HEK293 (cell line): Measurements from ENCODE around the gene TSGA10IP.

Source experiments
- CTCF ChIA-PET: fragments of 350-600 bp; formaldehyde crosslinking; extraction: SDS; loops from one replicate; lab custom pipeline; 2021; ENCODE audit warnings: antibody characterized with exemption; lab: Yijun Ruan, JAX
- POLR2A ChIA-PET: fragments of 300-600 bp; formaldehyde crosslinking; extraction: SDS; loops from one replicate; lab custom pipeline; 2020; ENCODE audit warnings: antibody characterized with exemption, inconsistent platforms; lab: Yijun Ruan, JAX
- H3K27ac ChIP-seq: fragments of 200-500 bp; sonication (Bioruptor generic); 2 replicates; pipeline ENCODE4 v1.5.1; 2014; ENCODE audit warnings: low read depth, low read length, control low read depth, inconsistent platforms; ENCODE audit errors: extremely low read depth
- H3K36me3 ChIP-seq, 2 experiments: fragments of 200-500 bp in 1 of 2; sonication (Bioruptor generic) in 1 of 2; 1 replicate in 1 of 2; 2 replicates in 1 of 2; pipeline ENCODE4 v1.5.1; 2014 to 2017; ENCODE audit warnings: inconsistent platforms in 2 of 2, low read length in 2 of 2; ENCODE audit not compliant: control insufficient read depth in 2 of 2, insufficient read depth in 1 of 2
- H3K4me1 ChIP-seq: fragments of 200-500 bp; sonication (Bioruptor generic); 2 replicates; pipeline ENCODE4 v1.5.1; 2014; ENCODE audit warnings: mild to moderate bottlenecking, low read length, inconsistent platforms; ENCODE audit not compliant: control insufficient read depth, insufficient read depth
- H3K4me3 ChIP-seq: 2 replicates; pipeline ENCODE4 v1.5.1; 2011; ENCODE audit warnings: low read depth, mild to moderate bottlenecking, control low read depth, low read length, moderate library complexity
- H3K9me3 ChIP-seq: fragments of 200-500 bp; sonication (Bioruptor generic); 2 replicates; pipeline ENCODE4 v1.5.1; 2014; ENCODE audit warnings: low read depth, low read length, inconsistent platforms; ENCODE audit not compliant: control insufficient read depth, insufficient read depth
- BCL6B ChIP-seq: fragments of 450-650 bp; formaldehyde crosslinking; IDR thresholded peaks from 2 replicates; pipeline ENCODE4 v1.5.1; 2017; ENCODE audit warnings: missing biosample characterization, missing genetic modification characterization
- GLI4 ChIP-seq: fragments of 450-650 bp; formaldehyde crosslinking; IDR thresholded peaks from 2 replicates; pipeline ENCODE4 v1.5.1; 2016; ENCODE audit warnings: missing biosample characterization, missing genetic modification characterization
- KLF7 ChIP-seq: fragments of 450-650 bp; formaldehyde crosslinking; IDR thresholded peaks from 2 replicates; pipeline ENCODE4 v1.5.1; 2016; ENCODE audit warnings: missing biosample characterization, missing genetic modification characterization, borderline replicate concordance
- KLF8 ChIP-seq: fragments of 450-650 bp; formaldehyde crosslinking; IDR thresholded peaks from 2 replicates; pipeline ENCODE4 v1.5.1; 2016; ENCODE audit warnings: missing biosample characterization, missing genetic modification characterization
- SP2 ChIP-seq: fragments of 450-650 bp; formaldehyde crosslinking; IDR thresholded peaks from 2 replicates; pipeline ENCODE4 v1.5.1; 2016; ENCODE audit warnings: missing biosample characterization, missing genetic modification characterization
- SP3 ChIP-seq: fragments of 450-650 bp; formaldehyde crosslinking; IDR thresholded peaks from 2 replicates; pipeline ENCODE4 v1.5.1; 2016; ENCODE audit warnings: missing biosample characterization, missing genetic modification characterization
- ZFP69B ChIP-seq: fragments of 450-650 bp; formaldehyde crosslinking; IDR thresholded peaks from 2 replicates; pipeline ENCODE4 v1.5.1; 2016; ENCODE audit warnings: missing biosample characterization, missing genetic modification characterization
- ZNF37A ChIP-seq: fragments of 450-650 bp; IDR thresholded peaks from 2 replicates; pipeline ENCODE4 v1.5.1; 2018; ENCODE audit warnings: missing biosample characterization, missing genetic modification characterization
- ZNF449 ChIP-seq: fragments of 450-650 bp; formaldehyde crosslinking; IDR thresholded peaks from 2 replicates; pipeline ENCODE4 v1.5.1; 2017; ENCODE audit warnings: missing biosample characterization, mild to moderate bottlenecking, missing genetic modification characterization, moderate library complexity
- ZNF501 ChIP-seq: fragments of 450-650 bp; formaldehyde crosslinking; IDR thresholded peaks from 2 replicates; pipeline ENCODE4 v1.5.1; 2016; ENCODE audit warnings: missing biosample characterization, missing genetic modification characterization
- ZNF555 ChIP-seq: fragments of 450-650 bp; formaldehyde crosslinking; conservative IDR thresholded peaks from 2 replicates; pipeline ENCODE4 v1.5.1; 2017; ENCODE audit warnings: missing biosample characterization, mild to moderate bottlenecking, missing genetic modification characterization, inconsistent platforms
- ZNF600 ChIP-seq: fragments of 450-650 bp; formaldehyde crosslinking; IDR thresholded peaks from 2 replicates; pipeline ENCODE4 v1.5.1; 2016; ENCODE audit warnings: missing biosample characterization, missing genetic modification characterization
- ZNF654 ChIP-seq: fragments of 450-650 bp; formaldehyde crosslinking; IDR thresholded peaks from 2 replicates; pipeline ENCODE4 v1.5.1; 2016; ENCODE audit warnings: low read depth, missing biosample characterization, missing genetic modification characterization
- ZNF660 ChIP-seq: fragments of 450-650 bp; IDR thresholded peaks from 2 replicates; pipeline ENCODE4 v1.5.1; 2018; ENCODE audit warnings: missing biosample characterization, mild to moderate bottlenecking, missing genetic modification characterization
- ZNF701 ChIP-seq: fragments of 450-650 bp; formaldehyde crosslinking; IDR thresholded peaks from 2 replicates; pipeline ENCODE4 v1.5.1; 2016; ENCODE audit warnings: missing biosample characterization, missing genetic modification characterization
- ZNF704 ChIP-seq: fragments of 450-650 bp; formaldehyde crosslinking; IDR thresholded peaks from 2 replicates; pipeline ENCODE4 v1.5.1; 2016; ENCODE audit warnings: missing biosample characterization, missing genetic modification characterization
- ZNF776 ChIP-seq: fragments of 450-650 bp; formaldehyde crosslinking; IDR thresholded peaks from 2 replicates; pipeline ENCODE4 v1.5.0; 2017; ENCODE audit warnings: missing biosample characterization, missing genetic modification characterization, borderline replicate concordance
- ZNF791 ChIP-seq: fragments of 450-650 bp; formaldehyde crosslinking; IDR thresholded peaks from 2 replicates; pipeline ENCODE4 v1.5.1; 2016; ENCODE audit warnings: missing biosample characterization, missing genetic modification characterization
- ZNF843 ChIP-seq: fragments of 450-650 bp; formaldehyde crosslinking; IDR thresholded peaks from 2 replicates; pipeline ENCODE4 v1.5.1; 2016; ENCODE audit warnings: missing biosample characterization, missing genetic modification characterization
- ZSCAN18 ChIP-seq: fragments of 450-650 bp; formaldehyde crosslinking; IDR thresholded peaks from 2 replicates; pipeline ENCODE4 v1.5.1; 2016; ENCODE audit warnings: missing biosample characterization, missing genetic modification characterization

Gene TSGA10IP

GRCh38 chr11:65895482-65895981 is 49.7 kb upstream of the TSGA10IP start:
- TF ChIP-seq ZNF654 (no peak), ZNF600 (tag by site-specific recombination) (no peak), BCL6B (tag by site-specific recombination) (no peak), ZNF501 (no peak), GLI4 (tag by site-specific recombination) (no peak), ZFP69B (tag by site-specific recombination) (no peak), ZNF843 (tag by site-specific recombination) (no peak), SP3 (tag by site-specific recombination) (no peak), KLF7 (tag by site-specific recombination) (no peak), ZSCAN18 (tag by site-specific recombination) (no peak), ZNF555 (tag by site-specific recombination) (no peak), ZNF660 (no peak), KLF8 (tag by site-specific recombination) (no peak), ZNF449 (tag by site-specific recombination) (no peak), ZNF776 (tag by site-specific recombination) (no peak), ZNF791 (tag by site-specific recombination) (no peak), SP2 (tag by site-specific recombination) (no peak), ZNF701 (tag by site-specific recombination) (no peak), ZNF704 (tag by site-specific recombination) (no peak), ZNF37A (tag by site-specific recombination) (no peak)
- Histone ChIP-seq H3K36me3 (peaks cover 0 to 3% of the 10 kb centered on the region in 2 experiments; a peak in 1 of 3 replicates), H3K4me3 (no peak overlapping the region), H3K9me3 (no peaks in the 10 kb centered on the region), H3K27ac (no peak overlapping the region), H3K4me1 (no peaks in the 10 kb centered on the region)
- ChIA-PET POLR2A (interaction anchor here (0.5 kb wide), 1 partner anchor 364 kb away, joined by 4 read pairs; no protein-coding TSS in a partner anchor), CTCF (interaction anchor here (1.2 kb wide), 1 partner anchor 16 kb away, joined by 3 read pairs; no protein-coding TSS in a partner anchor)
